Mesothelial cell of epicardium (in vitro differentiated cells): ENCODE measurements around the gene RCAN3. TPM values are rescaled to one million over a fixed set of nuclear protein-coding genes. Genes with fewer than 3 reads are reported as not detected.
A peak's percentile ranks its signal among the peaks of the same experiment; 100 is the strongest.

Source experiments
- DNase-seq, 2 experiments: peaks; one replicate each; pipeline ENCODE4 v3.0.0; 2021; ENCODE audit warnings: low spot score in 2 of 2; ENCODE audit not compliant: unreplicated experiment in 2 of 2
- H3K27ac Mint-ChIP-seq: 2 replicates; pipeline ENCODE4 v1.8.0; 2021; ENCODE audit warnings: mixed read lengths
- H3K27me3 Mint-ChIP-seq: 2 replicates; pipeline ENCODE4 v1.8.0; 2021; ENCODE audit warnings: low read depth, mixed read lengths
- H3K36me3 Mint-ChIP-seq: 2 replicates; pipeline ENCODE4 v1.8.0; 2021; ENCODE audit warnings: mixed read lengths
- H3K4me1 Mint-ChIP-seq: 2 replicates; pipeline ENCODE4 v1.8.0; 2021; ENCODE audit warnings: mixed read lengths
- H3K4me3 Mint-ChIP-seq: 2 replicates; pipeline ENCODE4 v1.8.0; 2021; ENCODE audit warnings: mild to moderate bottlenecking, moderate library complexity, mixed read lengths
- H3K9me3 Mint-ChIP-seq: 2 replicates; pipeline ENCODE4 v1.8.0; 2021; ENCODE audit warnings: mixed read lengths
- total RNA-seq: library from RNA; stranded (reverse); gene quantifications from 3 replicates; pipeline ENCODE4 v1.2.1, GENCODE V29; 2021
- TF ChIP-seq, protein P1 (sequence below): fragments of 200-600 bp; sonication (generic); IDR thresholded peaks from one replicate; pipeline ENCODE4 v1.5.0; 2021; ENCODE audit warnings: antibody characterized with exemption; ENCODE audit not compliant: unreplicated experiment

Gene RCAN3
- total RNA-seq, 1 donor from 2014 or later, result 9.5 TPM

DNA sequence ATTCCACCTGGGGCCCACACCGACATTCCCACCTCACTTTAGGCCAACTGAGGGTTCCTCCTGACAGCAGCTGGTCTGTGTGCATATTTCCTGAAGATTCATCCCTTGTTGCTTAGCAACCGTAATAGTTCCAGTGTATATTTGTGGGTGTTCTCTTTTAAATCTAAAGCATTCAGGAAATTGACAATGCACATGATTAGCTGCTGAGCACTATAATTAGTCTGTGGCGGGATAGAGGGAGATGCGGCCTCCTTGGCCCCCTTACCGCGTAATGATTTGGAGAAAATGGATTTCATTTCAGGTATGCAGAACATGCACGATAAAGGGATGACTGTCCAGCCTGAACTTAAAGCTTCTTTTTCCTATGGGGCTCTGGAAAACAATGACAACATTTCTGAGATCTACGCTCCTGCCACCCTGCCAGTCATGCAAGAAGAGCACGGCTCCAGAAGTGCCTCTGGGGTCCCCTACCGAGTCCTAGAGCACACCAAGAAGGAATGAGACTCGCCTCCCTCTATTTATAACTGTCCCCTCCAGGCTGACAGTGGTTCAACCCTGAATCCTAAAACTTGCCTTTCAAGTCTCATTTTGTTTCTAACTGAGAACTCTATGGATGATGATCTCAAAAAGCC lies 33.8 kb upstream of the RCAN3 start:
- H3K27ac Mint-ChIP-seq, result no peak overlapping the region
- peaks cover 11% of the 10 kb centered on the region for H3K36me3 Mint-ChIP-seq
- DNase-seq, result no peak
- TF ChIP-seq, protein P1, sequence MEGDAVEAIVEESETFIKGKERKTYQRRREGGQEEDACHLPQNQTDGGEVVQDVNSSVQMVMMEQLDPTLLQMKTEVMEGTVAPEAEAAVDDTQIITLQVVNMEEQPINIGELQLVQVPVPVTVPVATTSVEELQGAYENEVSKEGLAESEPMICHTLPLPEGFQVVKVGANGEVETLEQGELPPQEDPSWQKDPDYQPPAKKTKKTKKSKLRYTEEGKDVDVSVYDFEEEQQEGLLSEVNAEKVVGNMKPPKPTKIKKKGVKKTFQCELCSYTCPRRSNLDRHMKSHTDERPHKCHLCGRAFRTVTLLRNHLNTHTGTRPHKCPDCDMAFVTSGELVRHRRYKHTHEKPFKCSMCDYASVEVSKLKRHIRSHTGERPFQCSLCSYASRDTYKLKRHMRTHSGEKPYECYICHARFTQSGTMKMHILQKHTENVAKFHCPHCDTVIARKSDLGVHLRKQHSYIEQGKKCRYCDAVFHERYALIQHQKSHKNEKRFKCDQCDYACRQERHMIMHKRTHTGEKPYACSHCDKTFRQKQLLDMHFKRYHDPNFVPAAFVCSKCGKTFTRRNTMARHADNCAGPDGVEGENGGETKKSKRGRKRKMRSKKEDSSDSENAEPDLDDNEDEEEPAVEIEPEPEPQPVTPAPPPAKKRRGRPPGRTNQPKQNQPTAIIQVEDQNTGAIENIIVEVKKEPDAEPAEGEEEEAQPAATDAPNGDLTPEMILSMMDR, result no peak
- H3K27me3 Mint-ChIP-seq, result no peaks in the 10 kb centered on the region
- no peaks in the 10 kb centered on the region for H3K9me3 Mint-ChIP-seq
- peaks cover 25% of the 10 kb centered on the region for H3K4me1 Mint-ChIP-seq
- H3K4me3 Mint-ChIP-seq, result no peak overlapping the region

DNA sequence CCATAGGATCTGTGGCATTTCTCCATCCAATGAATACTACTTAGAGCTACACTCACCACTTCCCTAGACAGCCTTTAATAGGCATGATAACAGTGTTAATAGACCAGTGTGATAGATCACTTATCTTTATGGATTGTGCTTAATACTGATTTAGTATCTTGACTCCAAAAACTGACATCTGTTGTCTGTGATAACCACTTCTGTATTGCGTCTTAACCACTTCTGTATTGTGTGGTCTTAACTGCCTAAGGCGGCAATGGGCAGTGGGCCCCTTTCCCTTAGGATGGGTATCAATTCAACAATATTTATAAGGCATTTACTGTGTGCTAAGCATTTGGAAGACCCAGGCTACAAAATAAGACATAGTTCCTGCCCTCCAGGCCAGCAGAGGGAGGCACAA lies 32.0 kb upstream of the RCAN3 start:
- no peaks in the 10 kb centered on the region for H3K27me3 Mint-ChIP-seq

DNA sequence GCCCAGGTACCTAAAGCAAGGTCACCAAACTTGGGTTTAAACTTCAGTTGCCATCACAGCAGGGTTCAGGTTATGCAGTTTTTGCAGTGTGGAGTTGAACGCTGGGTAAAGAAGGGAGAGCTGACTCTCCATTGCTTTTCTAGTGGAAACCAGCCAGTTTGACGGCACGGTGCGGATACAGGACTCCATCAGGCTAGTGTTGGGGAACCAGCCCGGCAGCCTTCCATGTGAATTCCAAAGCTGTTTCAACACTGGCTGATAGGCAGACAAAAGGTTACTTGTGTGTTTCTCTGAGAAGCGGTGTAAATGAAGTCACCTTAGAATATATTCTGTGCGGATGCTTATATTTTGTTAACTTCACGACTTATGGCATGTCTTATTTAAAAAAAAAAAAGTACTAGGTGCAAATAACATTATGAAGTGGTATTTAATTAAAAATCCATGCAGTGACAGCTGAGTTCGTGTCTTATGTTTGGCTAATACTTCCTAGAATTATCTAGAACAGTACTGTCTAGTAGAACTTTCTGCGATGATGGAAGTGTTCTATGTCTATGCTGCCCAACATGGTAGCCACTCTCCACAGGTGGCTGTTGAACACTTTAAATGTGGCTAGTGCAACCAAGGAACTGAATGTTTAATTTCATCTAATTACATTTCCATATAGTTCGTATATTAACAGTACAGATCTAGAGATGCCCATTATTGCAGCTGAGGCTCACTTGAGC lies 29.9 kb upstream of the RCAN3 start:
- Mint-ChIP-seq H3K27ac (no peak overlapping the region), H3K4me1 (peaks cover 18% of the 10 kb centered on the region), H3K4me3 (no peak overlapping the region), H3K9me3 (no peaks in the 10 kb centered on the region), H3K36me3 (peaks cover 7% of the 10 kb centered on the region), H3K27me3 (no peaks in the 10 kb centered on the region)
- TF ChIP-seq, protein P1, result no peak
- DNase-seq, result peak in 1 of 2 experiments; percentile 51

More for the DNA sequence above, 32.0 kb upstream of the RCAN3 start:
- DNase-seq, result no peak
- Mint-ChIP-seq H3K4me1 (peaks cover 18% of the 10 kb centered on the region), H3K4me3 (no peak overlapping the region), H3K36me3 (peaks cover 11% of the 10 kb centered on the region), H3K27ac (no peak overlapping the region), H3K9me3 (no peaks in the 10 kb centered on the region)
- TF ChIP-seq, protein P1, result no peak

DNA sequence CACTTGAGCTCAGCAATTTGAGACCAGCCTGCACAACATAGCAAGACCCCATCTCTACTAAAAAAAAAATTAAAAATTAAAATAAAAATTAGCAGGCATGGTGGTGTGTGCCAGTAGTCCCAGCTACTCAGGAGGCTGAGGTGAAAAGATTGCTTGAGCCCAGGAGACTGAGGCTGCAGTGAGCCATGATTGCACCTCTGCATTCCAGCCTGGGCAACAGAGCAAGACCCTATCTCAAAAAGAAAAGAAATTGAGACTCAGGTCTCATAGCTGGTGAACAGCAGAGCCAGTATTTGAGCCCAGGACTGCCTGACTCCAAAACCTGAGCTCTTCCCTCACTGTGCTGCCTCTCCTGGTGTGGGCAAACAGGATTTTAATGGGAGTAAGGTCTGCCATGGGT lies 28.4 kb upstream of the RCAN3 start:
- Mint-ChIP-seq H3K4me1 (peaks cover 9% of the 10 kb centered on the region), H3K36me3 (peaks cover 7% of the 10 kb centered on the region), H3K27me3 (no peaks in the 10 kb centered on the region), H3K4me3 (no peak overlapping the region), H3K27ac (no peak overlapping the region), H3K9me3 (no peaks in the 10 kb centered on the region)
- DNase-seq, result no peak
- TF ChIP-seq, protein P1, result no peak

DNA sequence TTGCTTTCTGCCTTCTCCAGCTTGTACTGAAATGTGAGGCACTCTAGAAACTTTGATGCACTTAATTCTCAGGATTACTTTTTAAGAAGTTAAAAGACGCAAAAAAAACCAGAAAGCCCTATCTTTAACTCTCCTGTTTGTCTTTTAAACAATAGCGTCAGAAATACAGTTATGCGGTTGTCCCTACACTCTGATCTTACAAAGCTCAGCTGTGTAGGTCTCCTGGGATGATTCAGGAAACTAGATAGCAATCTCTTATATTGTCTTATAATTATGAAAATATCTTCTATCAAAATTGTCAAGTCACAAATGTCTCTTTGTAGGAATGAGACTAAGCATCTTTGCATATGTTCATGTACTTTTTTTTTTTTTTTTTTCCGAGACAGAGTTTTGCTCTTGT lies 26.9 kb upstream of the RCAN3 start:
- no peaks in the 10 kb centered on the region for H3K27me3 Mint-ChIP-seq
- TF ChIP-seq, protein P1, result no peak
- H3K36me3 Mint-ChIP-seq, result no peaks in the 10 kb centered on the region
- peaks cover 8% of the 10 kb centered on the region for H3K4me1 Mint-ChIP-seq
- H3K4me3 Mint-ChIP-seq, result no peak overlapping the region
- H3K27ac Mint-ChIP-seq, result no peak overlapping the region
- H3K9me3 Mint-ChIP-seq, result no peaks in the 10 kb centered on the region
- DNase-seq, result no peak
